ENCODE measurements around the gene STAT1.

DNA sequence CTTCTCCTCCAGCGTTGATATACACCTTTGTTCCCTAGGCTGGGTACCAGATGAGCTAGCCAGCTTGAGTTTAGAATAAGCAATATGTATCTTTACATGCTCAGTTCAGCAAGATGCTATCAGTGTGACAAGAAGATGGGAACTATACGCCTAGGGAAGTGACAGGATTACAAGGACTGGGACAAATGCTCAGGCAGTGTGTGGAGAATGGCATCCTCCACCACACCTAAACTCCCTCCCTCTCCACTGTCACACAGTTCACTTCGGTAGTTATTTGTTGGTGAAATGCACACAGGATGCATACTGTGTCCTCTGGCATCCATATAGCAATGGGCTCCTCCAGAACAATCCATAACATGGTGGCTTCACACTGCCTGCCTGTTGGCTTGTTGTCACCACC lies 7.7 kb downstream of the STAT1 start:
- TF ChIP-seq EZH2 (IDR thresholded peaks at IDR 0.05; ENCODE audit: low read depth) = no peak
- TF ChIP-seq, protein P1, sequence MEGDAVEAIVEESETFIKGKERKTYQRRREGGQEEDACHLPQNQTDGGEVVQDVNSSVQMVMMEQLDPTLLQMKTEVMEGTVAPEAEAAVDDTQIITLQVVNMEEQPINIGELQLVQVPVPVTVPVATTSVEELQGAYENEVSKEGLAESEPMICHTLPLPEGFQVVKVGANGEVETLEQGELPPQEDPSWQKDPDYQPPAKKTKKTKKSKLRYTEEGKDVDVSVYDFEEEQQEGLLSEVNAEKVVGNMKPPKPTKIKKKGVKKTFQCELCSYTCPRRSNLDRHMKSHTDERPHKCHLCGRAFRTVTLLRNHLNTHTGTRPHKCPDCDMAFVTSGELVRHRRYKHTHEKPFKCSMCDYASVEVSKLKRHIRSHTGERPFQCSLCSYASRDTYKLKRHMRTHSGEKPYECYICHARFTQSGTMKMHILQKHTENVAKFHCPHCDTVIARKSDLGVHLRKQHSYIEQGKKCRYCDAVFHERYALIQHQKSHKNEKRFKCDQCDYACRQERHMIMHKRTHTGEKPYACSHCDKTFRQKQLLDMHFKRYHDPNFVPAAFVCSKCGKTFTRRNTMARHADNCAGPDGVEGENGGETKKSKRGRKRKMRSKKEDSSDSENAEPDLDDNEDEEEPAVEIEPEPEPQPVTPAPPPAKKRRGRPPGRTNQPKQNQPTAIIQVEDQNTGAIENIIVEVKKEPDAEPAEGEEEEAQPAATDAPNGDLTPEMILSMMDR (conservative IDR thresholded peaks at IDR 0.05) = no peak
